Osteoblast (primary cell): ENCODE measurements around the gene DENND4A. TPM values are rescaled to one million over a fixed set of nuclear protein-coding genes. Genes with fewer than 3 reads are reported as not detected.

Source experiments
- DNase-seq: peaks from one replicate; pipeline ENCODE4 v3.0.0; 2011; ENCODE audit warnings: low spot score, mixed read lengths; ENCODE audit not compliant: insufficient read length; ENCODE audit errors: missing footprints
- H2AFZ ChIP-seq: 2 replicates; pipeline ENCODE4 v1.6.0; 2011; ENCODE audit warnings: mild to moderate bottlenecking, low read length
- H3K27ac ChIP-seq: 2 replicates; pipeline ENCODE4 v1.5.1; 2011; ENCODE audit warnings: mild to moderate bottlenecking, low read depth, low read length, moderate library complexity
- H3K27me3 ChIP-seq: 2 replicates; pipeline ENCODE4 v1.6.0; 2012; ENCODE audit warnings: mild to moderate bottlenecking, control low read depth, inconsistent platforms, low read length, moderate library complexity; ENCODE audit not compliant: insufficient read depth
- H3K36me3 ChIP-seq: 2 replicates; pipeline ENCODE4 v1.5.1; 2011; ENCODE audit warnings: mild to moderate bottlenecking, low read length, control low read depth, moderate library complexity; ENCODE audit not compliant: insufficient read depth
- H3K4me1 ChIP-seq: 2 replicates; pipeline ENCODE4 v1.5.1; 2011; ENCODE audit warnings: mild to moderate bottlenecking, low read length, control low read depth, moderate library complexity; ENCODE audit not compliant: insufficient read depth
- H3K4me2 ChIP-seq: 2 replicates; pipeline ENCODE4 v1.6.0; 2011; ENCODE audit warnings: mild to moderate bottlenecking, low read length; ENCODE audit not compliant: insufficient read depth
- H3K4me3 ChIP-seq: fragments of 200-600 bp; sonication (generic); 3 replicates; pipeline ENCODE4 v1.5.1; 2012; ENCODE audit warnings: mild to moderate bottlenecking, low read length, inconsistent platforms; ENCODE audit not compliant: insufficient read depth
- H3K79me2 ChIP-seq: 2 replicates; pipeline ENCODE4 v1.6.0; 2012; ENCODE audit warnings: mild to moderate bottlenecking, low read length, control low read depth, inconsistent platforms; ENCODE audit not compliant: insufficient read depth
- H3K9me3 ChIP-seq: 2 replicates; pipeline ENCODE4 v1.5.1; 2011; ENCODE audit warnings: low read depth, low read length, control low read depth
- H4K20me1 ChIP-seq: 2 replicates; pipeline ENCODE4 v1.6.0; 2012; ENCODE audit warnings: mild to moderate bottlenecking, low read length, control low read depth; ENCODE audit not compliant: insufficient read depth
- CTCF ChIP-seq: IDR thresholded peaks from 2 replicates; pipeline ENCODE4 v1.5.1; 2011; ENCODE audit warnings: mild to moderate bottlenecking, low read depth, low read length, moderate library complexity; ENCODE audit errors: extremely low read depth
- total RNA-seq: library from RNA; depleted of rRNA; stranded (reverse); fragments of >200 nt; gene quantifications from 2 replicates; pipeline ENCODE4 v1.2.3, GENCODE V29; 2012

Gene DENND4A
- total RNA-seq, result 30.4 and 32.7 TPM in 2 replicates

GRCh38 chr15:65792138-65792987 is at the start of gene DENND4A:
Gene DENND4A (minus strand): TSS chr15:65792293. CDS start chr15:65756450, 35,843 bp downstream.
- H3K27me3 ChIP-seq, result no peaks in the 10 kb centered on the region
- H2AFZ ChIP-seq, result peak within 1 kb of the TSS; percentile 97
- H3K79me2 ChIP-seq, result peaks cover 41% of the 10 kb centered on the region
- peak within 1 kb of the TSS; percentile 99 for H3K27ac ChIP-seq
- no peak for TF ChIP-seq CTCF
- peak within 1 kb of the TSS; percentile 87 for H3K4me3 ChIP-seq
- H3K9me3 ChIP-seq, result no peaks in the 10 kb centered on the region
- peak; percentile 95 for DNase-seq
- peak within 1 kb of the TSS; percentile 97 for H3K4me2 ChIP-seq
- H3K36me3 ChIP-seq, result no peaks in the 10 kb centered on the region
- no peaks in the 10 kb centered on the region for H4K20me1 ChIP-seq
- peaks cover 27% of the 10 kb centered on the region for H3K4me1 ChIP-seq

- Histone ChIP-seq H3K27ac (peak overlapping the region; percentile 45), H3K36me3 (no peaks in the 10 kb centered on the region), H2AFZ (peak overlapping the region; percentile 82), H4K20me1 (no peaks in the 10 kb centered on the region), H3K4me2 (peak overlapping the region; percentile 75), H3K4me1 (peaks cover 12% of the 10 kb centered on the region), H3K79me2 (no peaks in the 10 kb centered on the region), H3K4me3 (peak overlapping the region; percentile 61), H3K27me3 (no peaks in the 10 kb centered on the region), H3K9me3 (no peaks in the 10 kb centered on the region)
- no peak for DNase-seq
- no peak for TF ChIP-seq CTCF
These were observed 49.2 kb upstream of the DENND4A start for GRCh38 chr15:65841121-65841930.

- H4K20me1 ChIP-seq, result no peaks in the 10 kb centered on the region
- no peak overlapping the region for H3K4me2 ChIP-seq
- no peak overlapping the region for H3K4me3 ChIP-seq
- H3K9me3 ChIP-seq, result no peaks in the 10 kb centered on the region
- no peak overlapping the region for H3K27ac ChIP-seq
- no peaks in the 10 kb centered on the region for H3K79me2 ChIP-seq
- H3K36me3 ChIP-seq, result no peaks in the 10 kb centered on the region
- no peaks in the 10 kb centered on the region for H3K27me3 ChIP-seq
- H2AFZ ChIP-seq, result no peak overlapping the region
- no peak for DNase-seq
- no peak for TF ChIP-seq CTCF
- H3K4me1 ChIP-seq, result peaks cover 12% of the 10 kb centered on the region
These were observed 47.9 kb upstream of the DENND4A start for GRCh38 chr15:65839985-65840384.
